Right cardiac atrium (tissue), 5 donors: Measurements from ENCODE around the gene FHIT. TPM values are rescaled to one million over a fixed set of nuclear protein-coding genes. Genes with fewer than 3 reads are reported as not detected.

Source experiments
- ATAC-seq, 2 donors: fragments of 200-7000 bp; cut with Tn5 transposase; one replicate each; pipeline versions ENCODE4 v1.8.0 to v1.9.1; 2020; ENCODE audit warnings: moderate library complexity in 2 of 2, mild to moderate bottlenecking in 1 of 2
- DNase-seq, 3 donors: peaks; one replicate each; pipeline ENCODE4 v3.0.0-alpha.2; 2020
- H3K27ac ChIP-seq: one replicate; pipeline ENCODE4 v1.5.1; 2013; ENCODE audit warnings: mild to moderate bottlenecking, low read length, control low read depth, moderate library complexity
- H3K27me3 ChIP-seq: one replicate; pipeline ENCODE4 v1.6.1; 2013; ENCODE audit not compliant: control insufficient read depth, insufficient read depth
- H3K4me1 ChIP-seq: one replicate; pipeline ENCODE4 v1.6.1; 2013; ENCODE audit warnings: low read length; ENCODE audit not compliant: control insufficient read depth, insufficient read depth
- H3K4me3 ChIP-seq: one replicate; pipeline ENCODE4 v1.5.1; 2013; ENCODE audit warnings: low read length, control low read depth
- H3K9me3 ChIP-seq: one replicate; pipeline ENCODE4 v1.6.1; 2013; ENCODE audit warnings: low read length; ENCODE audit not compliant: control insufficient read depth
- WGBS: extraction: QIAGEN DNeasy Blood & Tissue Kit; methylation state at CpG from one replicate; pipeline ENCODE4 v1.1.7; 2013; 5-methylcytosine and 5-hydroxymethylcytosine counted together
- intact Hi-C, 4 donors: fragments of 100-400 bp; cut with DNase I; formaldehyde crosslinking; loops; one replicate each; pipeline versions ENCODE4 v1.11.0 to v1.14.0; 2022 to 2023
- polyA plus RNA-seq: library from polyadenylated mRNA; stranded (reverse); fragments of 200-250 nt; gene quantifications from one replicate; pipeline ENCODE4 v1.2.3, GENCODE V29; 2013
- total RNA-seq, 4 donors: library from RNA; stranded (reverse); fragmentation: NEBNext Ultra II Directional; extraction: Animal tissue kit (Norgen Biotek cat#: 25700); gene quantifications; one replicate each; pipeline ENCODE4 v1.2.1, GENCODE V29; 2021
- donor health status: healthy with polysubstance abuse.
- donor health status: DM: no; HTN: yes; CAD: no.
- donor health status: DM: no; HTN: no; CAD: no.
- donor health status: DM: no; HTN: yes; CAD: no; lungs with severe emphysema.
- donor health status: DM: yes; HTN: yes; CAD: no.

FHIT gene
- total and polyA plus RNA-seq, 5 donors, result 16.5 to 25.8 (median 21.4) TPM

DNA sequence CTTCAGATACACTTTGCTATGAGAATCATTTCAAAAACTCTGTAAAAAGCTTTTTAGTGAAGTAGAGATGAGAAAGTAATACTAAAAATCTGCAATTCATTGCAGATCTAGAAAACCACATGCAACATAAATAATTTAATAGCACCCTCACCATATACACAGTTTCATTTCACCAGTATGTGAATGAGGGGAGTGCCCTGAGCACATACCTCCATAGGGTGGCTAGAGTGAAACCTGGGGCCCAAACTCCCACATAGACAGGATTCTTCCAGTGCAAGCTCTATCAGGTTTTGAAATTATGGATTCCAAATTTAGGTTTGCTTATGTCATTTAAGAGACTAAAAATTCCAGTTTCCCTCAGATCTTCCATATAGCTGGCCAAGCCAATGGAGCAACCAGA, 1228.1 kb downstream of the FHIT start:
- H3K4me1 ChIP-seq, result peaks cover 3% of the 10 kb centered on the region
- intact Hi-C loops, result no loop called here
- no peak overlapping the region for H3K4me3 ChIP-seq
- H3K9me3 ChIP-seq, result no peaks in the 10 kb centered on the region
- H3K27ac ChIP-seq, result no peak overlapping the region
- H3K27me3 ChIP-seq, result no peaks in the 10 kb centered on the region
- no peak for DNase-seq
- no peak for ATAC-seq

- no peak for DNase-seq
- peaks cover 3% of the 10 kb centered on the region for H3K4me1 ChIP-seq
- intact Hi-C loops, result no loop called here
- no peak overlapping the region for H3K27ac ChIP-seq
- 75% methylated on average over 2 of the region's 2 CpGs for WGBS
- ATAC-seq, result no peak
- no peaks in the 10 kb centered on the region for H3K9me3 ChIP-seq
- no peaks in the 10 kb centered on the region for H3K27me3 ChIP-seq
- no peak overlapping the region for H3K4me3 ChIP-seq
Observed at GRCh38 chr3:60017631-60018030, 1233.6 kb downstream of the FHIT start.

- 69% methylated on average over 6 of the region's 6 CpGs for WGBS
- intact Hi-C loops, result no loop called here
- no peaks in the 10 kb centered on the region for H3K9me3 ChIP-seq
- ATAC-seq (no peak), DNase-seq (no peak)
- H3K27ac ChIP-seq, result no peak overlapping the region
- no peaks in the 10 kb centered on the region for H3K4me1 ChIP-seq
- H3K27me3 ChIP-seq, result no peaks in the 10 kb centered on the region
- no peak overlapping the region for H3K4me3 ChIP-seq
Observed at GRCh38 chr3:60015032-60015705, 1236.1 kb downstream of the FHIT start.

DNA sequence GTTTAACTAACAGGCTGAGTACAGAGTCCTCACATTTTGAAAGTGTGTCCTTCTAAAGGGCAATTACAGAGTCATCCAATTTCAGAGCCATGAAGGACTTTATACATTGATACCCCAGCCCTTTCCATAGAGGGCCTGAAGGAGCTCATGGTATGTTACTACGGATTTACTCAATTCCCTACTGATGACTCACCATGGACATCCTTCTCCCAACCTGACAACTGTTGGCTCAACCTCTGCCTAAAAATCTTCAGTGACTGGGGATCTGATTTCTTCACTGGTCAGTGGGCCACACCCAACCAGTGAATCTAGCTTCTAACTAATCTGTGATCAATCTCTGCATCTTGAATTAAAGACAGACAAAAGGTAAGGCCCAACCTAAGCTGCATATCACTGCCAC, 1238.0 kb downstream of the FHIT start:
- intact Hi-C loops, result no loop called here
- no peaks in the 10 kb centered on the region for H3K9me3 ChIP-seq
- no peak overlapping the region for H3K27ac ChIP-seq
- no peak overlapping the region for H3K4me3 ChIP-seq
- no peak for ATAC-seq
- H3K27me3 ChIP-seq, result no peaks in the 10 kb centered on the region
- DNase-seq, result no peak
- H3K4me1 ChIP-seq, result no peaks in the 10 kb centered on the region
- 82% methylated on average over 1 of the region's 1 CpG for WGBS

DNA sequence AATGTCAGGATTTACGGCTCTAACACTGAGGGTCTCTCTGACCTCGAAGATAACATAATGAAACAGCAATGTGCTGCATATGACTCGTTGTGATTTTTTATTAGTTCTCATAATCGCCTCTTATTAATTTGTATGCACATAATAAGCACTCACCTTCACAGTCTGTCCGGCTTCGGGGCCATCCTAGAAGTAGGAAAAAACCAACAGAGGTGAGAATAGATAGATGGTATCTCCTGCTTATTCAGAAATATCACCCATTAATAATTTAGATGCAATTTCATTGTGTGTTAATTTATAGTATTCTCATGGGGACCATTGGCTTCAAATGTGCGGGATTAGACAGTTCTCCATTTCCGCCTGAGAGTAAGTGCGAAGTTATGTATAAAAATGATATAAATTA, 1240.0 kb downstream of the FHIT start:
- H3K27me3 ChIP-seq, result no peaks in the 10 kb centered on the region
- no peak overlapping the region for H3K4me3 ChIP-seq
- H3K9me3 ChIP-seq, result no peaks in the 10 kb centered on the region
- intact Hi-C loops, result no loop called here
- DNase-seq, result no peak
- H3K4me1 ChIP-seq, result no peaks in the 10 kb centered on the region
- H3K27ac ChIP-seq, result no peak overlapping the region
- WGBS, result 73% methylated on average over 9 of the region's 9 CpGs
- no peak for ATAC-seq

GRCh38 chr3:60010781-60011180, 1240.5 kb downstream of the FHIT start:
- no peak for ATAC-seq

DNA sequence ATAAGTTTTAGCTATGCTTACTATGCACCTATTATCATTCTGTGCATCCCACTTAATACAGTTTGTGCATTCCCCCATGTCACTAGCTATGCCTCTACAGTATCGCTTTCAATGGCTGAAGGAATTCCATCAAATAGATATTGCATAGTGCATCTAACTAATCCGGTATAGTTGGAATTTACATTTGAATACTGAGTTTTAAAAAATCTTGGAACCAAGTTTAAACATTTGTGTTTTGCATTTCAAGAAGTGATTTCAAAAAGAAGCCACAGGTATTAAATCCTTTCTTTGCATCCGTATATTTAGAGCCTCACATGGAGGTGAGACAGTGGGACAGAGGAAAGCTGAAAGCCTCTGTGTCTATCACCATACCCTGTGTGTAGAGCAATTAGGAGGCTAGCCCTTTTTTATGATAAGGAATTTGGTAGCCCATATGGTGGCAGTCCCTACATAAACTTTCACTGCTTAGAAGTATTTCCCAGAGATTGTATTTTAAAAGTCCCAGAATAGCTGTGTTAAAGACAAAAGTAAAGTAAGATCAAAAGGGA, 1241.2 kb downstream of the FHIT start:
- Histone ChIP-seq H3K4me3 (no peak overlapping the region), H3K27ac (no peak overlapping the region), H3K9me3 (no peaks in the 10 kb centered on the region), H3K27me3 (no peaks in the 10 kb centered on the region), H3K4me1 (no peaks in the 10 kb centered on the region)
- ATAC-seq (no peak), DNase-seq (no peak)
- 75% methylated on average over 3 of the region's 3 CpGs for WGBS
- intact Hi-C loops, result no loop called here

More at GRCh38 chr3:60010781-60011180, 1240.5 kb downstream of the FHIT start:
- H3K4me1 ChIP-seq, result no peaks in the 10 kb centered on the region
- intact Hi-C loops, result no loop called here
- H3K27ac ChIP-seq, result no peak overlapping the region
- no peak for DNase-seq
- no peaks in the 10 kb centered on the region for H3K27me3 ChIP-seq
- WGBS, result 66% methylated on average over 4 of the region's 4 CpGs
- no peak overlapping the region for H3K4me3 ChIP-seq
- no peaks in the 10 kb centered on the region for H3K9me3 ChIP-seq

- intact Hi-C loops, result no loop called here
- Histone ChIP-seq H3K4me3 (no peak overlapping the region), H3K9me3 (no peaks in the 10 kb centered on the region), H3K4me1 (no peaks in the 10 kb centered on the region), H3K27me3 (no peaks in the 10 kb centered on the region), H3K27ac (no peak overlapping the region)
- ATAC-seq (no peak), DNase-seq (no peak)
- WGBS, result 92% methylated on average over 6 of the region's 6 CpGs
Observed at GRCh38 chr3:60001369-60001768, 1249.9 kb downstream of the FHIT start.

GRCh38 chr3:60000311-60001105, 1250.7 kb downstream of the FHIT start:
- intact Hi-C loops, result no loop called here
- no peak for ATAC-seq

GRCh38 chr3:59998058-59998457, 1253.2 kb downstream of the FHIT start:
- DNase-seq, result no peak
- Histone ChIP-seq H3K4me3 (no peak overlapping the region), H3K27ac (no peak overlapping the region), H3K9me3 (no peaks in the 10 kb centered on the region), H3K27me3 (no peaks in the 10 kb centered on the region), H3K4me1 (no peaks in the 10 kb centered on the region)
- no peak for ATAC-seq
- 70% methylated on average over 6 of the region's 6 CpGs for WGBS
- intact Hi-C loops, result no loop called here

More at GRCh38 chr3:60000311-60001105, 1250.7 kb downstream of the FHIT start:
- Histone ChIP-seq H3K4me1 (no peaks in the 10 kb centered on the region), H3K27me3 (no peaks in the 10 kb centered on the region), H3K27ac (no peak overlapping the region), H3K4me3 (no peak overlapping the region), H3K9me3 (no peaks in the 10 kb centered on the region)
- 95% methylated on average over 6 of the region's 6 CpGs for WGBS
- DNase-seq, result no peak

DNA sequence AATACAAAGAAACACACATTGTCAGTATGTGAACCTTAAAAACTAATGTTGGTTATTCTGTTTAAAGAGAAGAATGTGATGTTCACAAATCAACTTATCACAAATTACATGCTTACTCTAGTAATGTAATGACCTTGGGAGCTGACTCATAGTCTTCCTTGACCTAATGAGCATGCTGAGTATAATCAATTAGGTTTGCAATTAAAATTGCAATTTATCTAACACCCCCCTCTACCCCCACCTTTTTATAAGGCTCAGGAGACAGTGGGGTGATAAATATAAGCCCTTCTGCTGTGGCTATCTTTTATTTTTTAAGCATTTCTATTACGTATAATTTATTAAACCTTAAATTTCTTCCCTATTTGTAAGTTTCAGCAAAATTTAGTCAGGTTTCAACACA, 1253.7 kb downstream of the FHIT start:
- Histone ChIP-seq H3K27ac (no peak overlapping the region), H3K4me1 (no peaks in the 10 kb centered on the region), H3K4me3 (no peak overlapping the region), H3K27me3 (no peaks in the 10 kb centered on the region), H3K9me3 (no peaks in the 10 kb centered on the region)
- intact Hi-C loops, result no loop called here
- DNase-seq (no peak), ATAC-seq (no peak)
- 95% methylated on average over 1 of the region's 1 CpG for WGBS
